ENCODE measurements around the gene PCDH9.

Gene PCDH9

DNA sequence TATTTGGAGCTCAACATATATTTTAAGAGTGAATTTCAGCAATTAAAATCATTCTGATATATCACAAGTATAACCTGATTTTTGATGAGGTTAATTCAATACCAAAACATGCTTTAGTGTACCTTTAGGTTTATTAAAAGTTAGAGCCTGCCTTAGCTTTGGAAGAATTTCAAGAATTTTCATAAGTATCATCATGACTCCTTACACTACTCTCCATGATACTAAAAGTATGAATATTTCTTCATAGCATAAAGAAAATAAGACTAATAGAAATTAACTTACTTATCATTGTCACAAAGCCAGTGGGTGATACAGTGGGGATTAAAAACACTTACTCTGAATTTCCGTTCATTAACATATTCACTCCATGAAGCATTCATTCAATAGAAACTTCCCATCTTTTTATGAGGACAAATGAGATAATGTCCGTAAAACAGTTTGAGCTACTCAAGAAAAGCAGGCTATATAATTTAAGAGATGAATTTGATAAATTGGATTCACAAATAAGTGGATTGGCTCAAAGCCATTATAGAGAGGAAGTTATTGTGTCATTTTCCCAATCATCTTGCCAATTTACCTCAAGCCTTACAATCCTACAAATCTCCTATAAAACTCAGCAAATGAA lies 214.0 kb downstream of the PCDH9 start:
- no peak for DNase-seq

DNA sequence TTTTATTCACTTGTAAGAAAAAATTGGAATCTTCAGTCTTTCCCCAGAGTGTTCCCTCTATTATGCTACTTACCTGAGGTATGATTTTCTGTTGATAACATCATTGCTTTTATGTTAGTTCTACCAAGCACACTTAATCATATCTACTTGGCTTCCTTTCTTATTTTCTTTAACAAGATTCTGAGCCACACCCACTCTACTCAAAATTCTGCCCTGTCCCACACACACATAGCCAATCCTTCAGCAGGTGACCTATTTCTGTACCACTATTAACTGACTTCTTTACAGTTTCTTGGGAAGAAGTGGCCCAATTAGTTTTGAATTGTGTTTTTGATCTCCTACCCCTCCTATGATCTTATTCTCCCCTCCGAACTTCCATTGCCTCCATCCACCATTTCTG lies 215.7 kb downstream of the PCDH9 start:
- DNase-seq: no peak

DNA sequence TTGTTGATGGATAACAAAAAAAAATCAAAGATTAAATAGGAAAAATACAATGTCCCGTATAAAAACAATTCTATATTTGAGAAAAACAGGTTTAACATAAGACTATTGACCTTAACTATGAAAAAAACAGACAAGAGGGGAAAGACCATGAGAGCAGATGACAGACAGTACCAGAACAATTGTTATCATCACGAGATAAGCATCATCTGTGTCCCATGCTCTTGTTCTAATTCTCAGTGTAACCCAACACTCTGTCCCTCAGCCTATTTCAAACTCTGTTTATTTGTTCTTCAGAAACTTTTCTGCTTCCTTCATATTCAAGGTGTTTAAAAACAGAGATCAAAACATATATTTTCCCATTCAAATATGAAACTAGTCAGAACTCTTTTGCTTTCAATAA lies 216.4 kb downstream of the PCDH9 start:
- no peak for DNase-seq

DNA sequence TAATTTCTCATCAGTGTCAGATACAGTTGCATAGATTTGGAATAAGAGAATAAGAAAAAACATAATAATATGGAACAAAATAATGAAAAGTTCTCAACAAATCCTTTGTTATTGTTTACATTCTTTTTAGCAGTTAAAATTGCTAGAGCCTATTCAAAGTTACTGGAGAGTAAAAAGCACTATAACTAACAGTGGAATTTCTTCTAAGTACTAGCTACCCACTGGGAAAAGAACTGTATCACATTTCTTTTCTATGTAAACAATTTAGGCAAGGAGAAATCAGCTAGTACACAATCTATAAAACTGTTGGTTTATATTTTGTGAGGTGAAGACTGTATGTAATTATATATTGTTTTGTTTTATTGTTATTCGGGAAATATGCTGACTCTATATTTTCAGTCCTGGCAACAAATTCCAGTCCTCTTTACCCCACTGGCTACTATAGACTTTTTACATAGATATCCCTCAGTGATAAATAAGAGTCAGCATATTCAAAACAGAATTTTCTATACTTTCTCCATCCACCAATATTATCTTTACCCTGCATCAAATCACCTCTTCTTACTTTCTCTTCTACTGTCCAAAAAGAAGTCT lies 222.0 kb downstream of the PCDH9 start:
- no peak for DNase-seq

DNA sequence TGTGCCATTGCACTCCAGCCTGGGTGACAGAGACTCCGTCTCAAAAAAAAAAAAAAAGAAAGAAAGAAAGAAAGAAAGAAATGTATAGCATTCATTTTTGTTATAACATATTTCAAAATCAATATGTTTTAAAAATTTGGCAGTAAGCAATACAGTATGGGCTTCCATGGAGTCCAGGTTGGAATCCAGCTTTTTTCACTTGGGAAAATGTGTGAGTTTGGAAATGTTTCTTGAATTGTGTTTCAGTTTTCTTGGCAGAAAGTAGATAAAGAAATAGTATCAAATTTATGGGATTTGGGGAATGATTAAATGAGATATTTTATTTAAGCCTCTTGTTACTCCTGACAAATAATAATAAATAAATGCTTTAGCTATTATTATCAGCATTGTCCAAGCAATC lies 225.6 kb downstream of the PCDH9 start:
- no peak for DNase-seq

DNA sequence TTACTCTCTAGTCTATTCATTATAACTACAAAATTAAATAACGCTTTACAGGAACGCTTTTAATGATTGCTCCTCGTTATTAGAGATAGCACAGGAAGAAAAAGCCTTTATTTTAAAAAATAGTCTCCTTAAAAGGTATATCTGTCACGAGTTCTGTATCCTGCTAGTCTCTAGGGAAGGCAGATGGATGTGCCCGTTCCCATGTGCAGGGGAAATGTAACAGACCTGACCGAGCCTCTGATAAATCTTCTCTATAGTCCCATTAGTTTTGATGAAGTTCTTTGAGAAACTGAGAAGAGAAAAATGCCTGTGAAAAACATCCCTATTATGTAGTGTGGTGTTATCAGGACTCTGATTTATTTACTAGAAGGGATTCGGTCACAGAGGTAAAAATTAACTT lies 226.4 kb downstream of the PCDH9 start:
- no peak for DNase-seq

DNA sequence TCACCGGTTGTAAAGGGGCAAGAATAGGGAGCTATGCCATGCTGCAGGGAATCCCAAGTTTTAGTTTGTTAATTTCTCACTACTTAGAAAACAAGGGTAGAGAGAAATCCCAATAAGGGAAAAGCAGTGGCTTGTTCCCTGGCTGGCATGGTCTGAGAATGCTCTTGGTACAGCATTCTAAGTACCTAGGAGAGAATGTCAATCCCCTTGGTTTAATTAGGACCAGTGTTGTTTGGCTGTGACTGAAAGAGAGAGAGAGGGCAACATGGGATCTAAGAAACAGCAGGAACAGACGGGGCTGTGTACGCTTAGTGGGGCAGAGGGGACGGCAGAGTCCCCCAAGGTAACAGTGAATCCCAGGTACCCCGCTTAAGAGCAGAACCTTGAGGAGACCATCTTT lies 228.8 kb downstream of the PCDH9 start:
- no peak for DNase-seq

DNA sequence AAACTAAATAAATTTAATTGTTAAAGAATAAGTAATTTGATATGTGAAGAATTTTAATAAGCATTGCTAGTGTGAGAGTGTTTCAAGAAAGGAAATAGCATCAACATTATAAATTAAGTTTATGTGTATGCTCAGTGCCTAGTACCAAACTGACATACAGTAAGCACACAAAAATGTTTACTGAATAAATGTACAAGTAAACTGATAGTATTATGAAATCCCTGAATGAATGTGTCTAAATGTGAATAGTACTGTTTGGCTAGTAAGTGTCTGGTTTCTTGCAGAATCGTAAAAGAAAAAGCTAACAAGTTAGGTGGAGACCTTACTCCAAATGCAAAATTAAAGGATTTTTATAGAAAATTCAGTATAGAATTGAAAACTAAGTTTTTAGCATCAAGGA lies 233.6 kb downstream of the PCDH9 start:
- DNase-seq: no peak

DNA sequence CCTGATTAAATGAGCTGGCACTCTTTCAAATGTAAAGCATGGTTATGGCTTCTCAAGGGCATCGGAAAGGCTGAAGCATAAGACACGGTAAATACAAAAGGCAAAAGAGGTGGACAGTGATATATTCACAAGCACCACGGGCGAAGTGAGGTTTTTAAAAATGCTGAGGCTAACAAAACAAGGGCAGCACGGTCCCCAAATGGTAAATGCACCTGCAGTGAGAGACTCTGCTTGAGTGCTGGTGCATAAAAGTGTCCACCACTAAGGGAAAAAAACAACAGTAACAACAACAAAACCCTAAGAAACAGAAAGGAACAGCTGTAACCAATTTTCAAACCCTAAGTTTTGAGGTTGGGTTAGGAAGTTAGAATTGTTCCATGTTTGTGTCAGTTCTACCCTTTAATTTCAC lies 234.9 kb downstream of the PCDH9 start:
- DNase-seq: no peak

DNA sequence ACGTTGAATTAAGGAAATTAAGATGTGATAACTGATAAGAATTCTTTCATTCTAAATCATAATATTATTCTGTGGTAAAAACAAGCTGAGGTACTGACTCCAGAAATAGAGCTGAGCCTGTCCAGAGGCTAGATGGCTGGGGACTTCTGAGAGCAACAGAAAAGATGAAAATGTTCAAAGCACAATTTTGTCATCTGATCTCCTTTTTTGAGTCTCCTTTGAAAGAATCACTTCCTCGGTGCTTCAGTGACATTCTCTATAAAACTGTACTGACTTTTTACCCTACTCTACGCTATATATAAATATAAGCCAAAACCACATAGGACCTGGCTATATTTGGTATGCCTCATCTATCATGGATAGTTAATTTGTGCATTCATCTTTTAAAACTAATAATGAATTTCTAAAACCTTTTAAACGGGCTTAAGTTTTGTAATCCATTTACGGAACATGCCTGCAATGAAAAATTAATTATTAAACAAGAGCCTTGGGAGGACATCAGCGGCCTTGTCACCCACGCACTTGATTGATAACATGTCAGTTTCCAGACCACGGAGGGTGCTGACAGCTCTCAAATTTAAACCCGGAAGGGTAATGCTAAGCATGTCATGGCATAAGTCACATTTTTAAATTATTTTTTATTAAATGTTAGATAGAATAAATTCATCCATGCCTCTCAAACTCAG lies 235.5 kb downstream of the PCDH9 start:
- DNase-seq: no peak

DNA sequence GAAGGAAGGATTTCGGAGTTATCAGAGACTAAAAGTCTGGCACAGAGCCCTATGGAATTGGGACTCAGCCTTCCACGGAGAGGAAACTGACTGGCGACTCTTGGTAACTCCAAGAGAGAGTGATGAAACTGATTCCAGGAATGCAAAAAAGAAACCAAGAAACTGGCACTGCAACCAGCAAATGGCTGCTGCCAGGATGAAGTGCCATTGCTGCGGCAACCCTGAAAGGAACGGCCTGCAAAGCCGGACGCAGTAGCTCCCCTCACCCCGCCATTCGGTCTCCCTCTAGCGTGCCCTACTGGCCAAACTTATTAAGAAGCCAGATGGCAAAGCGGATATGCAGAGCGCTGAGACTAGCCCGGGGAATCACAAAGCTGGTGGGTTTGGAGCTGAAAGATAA lies 236.0 kb downstream of the PCDH9 start:
- peak; percentile 14 for DNase-seq

DNA sequence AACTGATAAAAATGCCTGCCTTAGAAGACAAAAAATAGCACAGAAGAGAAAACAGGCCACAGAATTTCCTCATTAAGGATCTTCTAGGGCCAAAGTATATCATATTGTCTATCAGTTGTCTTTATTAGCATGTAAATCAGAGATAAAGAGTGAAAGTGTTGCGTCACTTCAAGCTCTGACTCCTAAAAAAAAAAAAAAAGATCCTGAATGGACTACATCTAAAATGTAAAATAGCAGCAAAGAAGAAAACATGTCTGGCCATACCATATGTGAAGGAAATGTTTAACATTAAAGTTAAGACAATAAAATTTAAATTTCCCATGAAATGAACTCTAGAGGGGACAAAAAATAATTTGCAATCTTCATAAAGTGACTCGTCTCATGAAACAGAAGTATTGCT lies 237.4 kb downstream of the PCDH9 start:
- DNase-seq: no peak

DNA sequence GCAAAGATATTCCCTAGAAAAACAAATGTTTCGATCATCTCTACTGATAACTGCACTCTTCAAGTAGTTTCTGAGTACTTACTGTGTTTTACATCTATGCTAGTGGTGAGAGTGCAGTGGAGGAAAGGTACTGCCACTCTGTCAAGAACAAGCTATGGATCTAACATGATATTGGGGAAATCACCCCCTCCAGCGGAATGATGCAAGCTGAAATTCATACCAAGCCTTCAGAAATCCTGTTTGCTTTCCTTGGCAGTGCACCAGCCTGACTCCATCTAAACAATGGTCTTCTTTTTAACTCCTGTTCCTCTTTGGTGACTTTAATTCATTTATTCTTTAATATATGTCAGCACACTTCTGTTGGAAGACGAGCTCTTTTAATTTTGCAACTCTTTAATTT lies 238.0 kb downstream of the PCDH9 start:
- no peak for DNase-seq

DNA sequence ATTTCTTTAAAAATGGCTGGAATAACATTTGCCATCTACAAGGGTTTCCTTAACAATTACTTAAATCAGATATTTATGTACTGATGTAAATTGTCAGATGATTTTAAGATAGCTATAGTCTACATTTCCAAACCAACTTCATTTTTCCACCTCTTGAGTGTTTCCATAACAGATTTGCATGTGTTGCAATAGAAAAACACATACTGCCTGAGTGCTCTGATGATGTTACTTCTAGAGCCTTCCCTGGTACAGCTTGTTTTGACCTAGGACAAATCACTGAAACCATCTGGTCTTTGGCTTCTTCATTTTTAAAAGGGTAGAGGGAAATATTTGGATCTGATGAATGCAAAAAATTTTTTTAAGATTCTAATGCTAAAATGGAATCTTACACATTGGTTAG lies 245.9 kb downstream of the PCDH9 start:
- no peak for DNase-seq

DNA sequence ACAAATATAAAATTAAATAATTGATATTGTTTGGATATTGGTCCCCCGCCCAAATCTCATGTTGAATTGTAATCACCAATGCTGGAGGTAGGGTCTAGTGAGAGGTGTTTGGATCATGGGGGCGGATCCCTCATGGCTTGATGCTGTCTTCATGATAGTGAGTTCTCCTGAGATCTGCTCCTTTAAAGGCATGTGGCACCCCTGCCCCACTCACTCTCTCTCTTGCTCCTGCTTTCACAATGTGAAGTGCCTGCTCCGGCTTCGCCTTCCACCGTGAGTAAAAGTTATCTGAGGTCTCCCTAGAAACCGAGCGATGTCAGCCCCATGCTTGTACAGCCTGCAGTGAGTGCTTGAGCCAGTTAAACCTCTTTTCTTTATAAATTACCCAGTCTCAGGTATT lies 248.2 kb downstream of the PCDH9 start:
- DNase-seq: no peak

DNA sequence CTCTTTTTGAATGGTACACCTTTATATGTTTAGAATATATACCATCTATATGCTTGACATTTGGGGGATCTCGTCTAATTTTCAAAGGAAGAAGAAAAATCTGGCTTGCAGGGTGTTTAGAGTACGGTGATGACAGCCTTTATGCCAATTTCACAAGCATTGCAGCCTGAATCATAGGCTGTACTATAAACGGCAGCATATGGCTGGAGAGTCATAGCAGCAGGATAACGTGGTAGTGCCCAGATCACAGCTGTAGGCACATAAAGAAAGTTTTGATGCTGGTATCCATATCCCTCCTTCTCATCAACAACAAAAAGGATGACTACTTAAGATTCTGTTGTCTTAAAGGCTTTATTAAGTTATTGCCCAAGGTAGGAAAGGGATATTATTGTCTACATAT lies 253.0 kb downstream of the PCDH9 start:
- DNase-seq: no peak

DNA sequence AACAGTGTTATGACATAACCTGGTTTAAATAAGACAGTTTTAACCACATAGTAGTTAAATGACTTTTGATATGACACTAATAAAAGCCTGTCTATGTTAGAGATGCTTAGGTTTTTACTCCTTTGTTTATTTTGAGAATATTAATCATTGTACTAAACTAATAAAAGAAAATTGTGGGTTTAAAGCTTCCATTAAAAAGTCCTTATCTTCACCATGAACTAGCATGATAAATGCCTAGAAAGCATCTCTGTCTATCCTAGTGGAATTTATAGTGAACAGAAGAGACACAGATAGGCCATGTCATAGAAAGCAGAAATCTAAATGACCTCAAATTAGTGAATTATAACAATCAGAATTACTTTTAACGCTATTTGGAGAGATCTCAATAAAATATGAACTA lies 255.2 kb downstream of the PCDH9 start:
- DNase-seq: no peak

DNA sequence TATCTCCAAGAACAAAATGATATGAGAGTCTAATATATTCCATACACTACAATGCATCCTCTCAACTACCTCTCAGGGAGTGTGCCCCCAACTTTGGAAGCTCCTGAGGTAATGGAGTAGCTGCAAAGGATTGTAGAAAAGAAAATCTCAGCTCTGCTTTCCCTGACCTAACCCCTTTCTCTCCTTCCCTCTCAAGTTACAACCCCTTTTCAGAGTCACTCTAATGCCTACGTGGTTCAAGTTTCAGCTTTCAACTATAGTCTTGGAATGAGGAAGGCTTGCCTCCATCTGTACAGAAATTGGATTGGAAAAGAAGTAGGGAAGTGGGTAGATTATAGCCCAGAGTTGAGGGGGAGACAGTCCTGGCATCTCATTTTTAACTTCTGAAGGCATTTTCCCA lies 256.0 kb downstream of the PCDH9 start:
- no peak for DNase-seq

DNA sequence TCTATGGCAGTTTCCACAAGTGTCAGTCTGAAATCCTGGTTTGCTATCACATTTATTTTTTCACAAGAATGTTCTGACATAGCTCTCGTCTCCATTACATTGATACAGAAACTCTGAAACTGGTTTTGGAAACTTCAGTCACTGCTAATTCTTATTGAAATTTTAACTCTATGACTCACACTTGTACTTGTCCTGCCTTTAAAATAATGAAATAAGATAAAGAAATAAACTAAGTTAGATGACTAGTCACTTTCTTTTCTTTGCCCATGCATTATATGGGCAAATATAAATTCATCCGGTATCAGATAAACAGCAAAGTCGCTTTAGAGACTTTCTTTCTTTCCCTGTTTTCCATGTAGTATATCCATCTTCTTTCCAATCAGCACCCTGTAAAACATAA lies 257.5 kb downstream of the PCDH9 start:
- no peak for DNase-seq

DNA sequence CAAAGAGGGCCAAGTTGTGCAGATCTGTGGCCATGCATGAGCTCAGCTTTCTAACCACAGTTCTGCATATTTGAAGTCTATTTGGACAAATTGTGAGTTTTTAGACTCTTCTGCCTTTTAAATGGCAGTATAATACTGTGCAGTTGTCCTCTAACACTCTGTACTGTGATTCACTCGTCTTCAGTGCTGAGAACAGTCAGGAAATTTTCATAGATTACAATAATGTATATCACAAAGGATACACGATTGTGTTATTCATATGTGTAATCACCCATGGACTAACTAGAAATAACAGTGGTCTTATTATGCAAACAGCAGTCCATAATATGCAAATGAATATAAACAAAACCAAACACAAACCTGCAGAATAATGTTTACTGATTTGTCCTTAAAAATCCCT lies 259.1 kb downstream of the PCDH9 start:
- no peak for DNase-seq

DNA sequence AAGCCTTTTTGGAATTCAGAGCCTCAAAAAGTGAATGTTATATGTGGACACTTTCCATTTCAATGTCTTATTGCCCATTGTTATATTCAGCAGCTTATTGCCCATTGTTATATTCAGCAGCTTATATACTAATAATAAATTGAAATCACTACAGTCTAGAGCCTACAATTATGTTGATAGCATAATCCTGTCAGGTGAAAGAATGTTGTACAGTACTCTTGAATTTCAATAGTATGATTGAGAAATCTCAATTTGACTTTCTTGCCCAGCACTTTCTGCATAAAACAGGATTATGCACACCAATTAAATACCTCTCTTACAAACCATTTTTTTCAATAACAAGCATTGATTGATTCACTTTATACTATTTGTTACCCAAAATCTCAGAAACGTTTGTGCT lies 260.8 kb downstream of the PCDH9 start:
- no peak for DNase-seq

DNA sequence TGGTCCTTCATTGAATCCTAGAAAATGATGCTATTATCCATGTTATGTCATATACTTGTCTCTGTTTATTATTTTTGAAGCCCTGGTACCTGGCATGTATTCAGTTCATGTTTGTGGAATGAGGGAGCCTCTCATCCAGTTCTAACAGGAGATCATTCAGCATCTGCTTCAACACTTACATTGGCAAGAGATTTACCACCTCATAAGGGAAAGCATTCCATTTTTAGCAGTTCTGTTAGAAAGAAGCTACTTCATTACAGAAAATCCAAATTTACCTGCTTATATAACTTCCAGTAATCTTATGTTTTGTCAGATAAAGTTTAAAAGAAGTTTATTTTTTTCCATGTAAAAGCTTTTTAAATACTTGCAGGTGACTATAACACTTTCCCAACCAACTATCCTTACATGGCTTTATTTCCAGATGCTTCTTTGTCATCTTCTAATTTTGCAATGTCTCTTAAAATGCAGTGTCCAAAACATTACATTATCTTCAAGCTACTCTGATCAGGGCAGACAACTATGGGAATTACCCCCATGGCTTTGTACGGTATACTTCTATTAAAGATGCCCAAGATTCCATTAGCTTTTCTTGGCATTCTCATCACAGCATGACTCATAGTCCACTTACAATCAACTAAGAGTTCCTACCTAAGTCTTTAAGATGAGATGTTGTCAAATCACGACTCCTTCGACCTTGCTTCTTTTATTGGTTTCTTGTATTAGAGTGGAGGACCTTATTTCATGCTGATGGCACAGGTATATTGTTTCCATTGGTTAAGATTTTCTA lies 262.1 kb downstream of the PCDH9 start:
- DNase-seq: no peak

DNA sequence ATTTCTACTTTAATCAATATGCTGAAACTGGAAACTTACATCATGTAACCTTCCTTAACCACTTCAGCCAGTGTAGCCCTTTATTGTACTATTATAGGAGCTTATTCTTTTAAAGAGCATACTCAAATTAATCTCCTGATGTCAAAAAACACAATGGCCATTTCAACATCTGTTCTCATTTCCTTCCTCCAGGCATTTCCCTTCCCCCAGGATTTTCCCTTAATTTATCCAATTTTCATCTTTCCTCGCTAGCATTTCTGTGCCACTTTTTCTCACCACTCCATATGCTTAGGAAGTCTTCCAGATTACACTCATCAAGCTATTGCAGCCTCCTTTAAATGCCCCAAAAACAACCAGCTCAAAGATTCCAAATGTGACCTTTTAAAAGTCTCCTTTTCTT lies 265.0 kb downstream of the PCDH9 start:
- DNase-seq: no peak

DNA sequence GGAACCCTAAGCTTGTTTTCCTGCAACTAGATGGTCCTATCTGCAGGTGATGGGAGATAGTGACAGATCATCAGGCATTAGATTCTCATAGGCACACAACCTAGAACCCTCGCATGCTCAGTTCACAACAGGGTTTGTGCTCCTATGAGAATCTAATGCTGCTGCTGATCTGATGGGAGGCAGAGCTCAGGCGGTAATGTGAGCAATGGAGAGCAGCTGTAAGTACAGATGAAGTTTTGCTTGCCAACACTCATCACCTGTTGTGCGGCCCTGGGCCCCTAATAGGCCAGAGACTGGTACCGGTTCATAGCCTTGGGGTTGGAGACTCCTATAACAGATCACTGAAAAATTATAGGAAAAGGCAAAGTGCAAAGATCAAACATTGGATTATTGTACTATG lies 267.2 kb downstream of the PCDH9 start:
- DNase-seq: no peak
